ENCODE measurements around the gene APRT. TPM values are rescaled to one million over a fixed set of nuclear protein-coding genes. Genes with fewer than 3 reads are reported as not detected.

APRT gene
- total RNA-seq, 1 experiment from 2014 or later, result 311 TPM

DNA sequence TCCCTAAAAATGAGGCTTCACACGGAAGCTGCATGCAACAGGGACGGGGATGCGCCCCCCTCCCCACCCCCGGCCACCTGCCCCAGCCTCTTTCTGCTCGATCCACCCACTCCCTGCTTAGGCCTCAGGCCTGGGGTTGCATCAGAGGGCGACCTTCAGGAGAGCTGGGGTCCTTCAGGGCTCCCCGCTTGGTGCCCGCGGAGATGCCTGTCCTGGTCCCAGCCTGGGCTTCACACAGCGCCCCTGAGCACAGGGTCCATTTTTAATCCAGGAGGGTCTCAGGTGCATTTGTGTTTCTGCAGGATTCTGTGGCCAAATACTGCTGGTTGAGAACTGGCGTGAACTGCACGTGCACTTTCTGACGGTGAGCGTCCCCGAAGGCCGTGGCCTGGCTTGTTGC is 7.4 kb upstream of the APRT start:
- POLR2A ChIA-PET, result no interaction called here
- CTCF ChIA-PET, result no interaction called here
- DNase-seq (ENCODE audit: low read depth, low spot score) (no peak), ATAC-seq (no peak)
- BruUV-seq (replicated peaks), result no TSS peak
- Histone ChIP-seq H3K36me3 (ENCODE audit: control insufficient read depth in 1 of 2, insufficient read depth in 2 of 2, low read length in 2 of 2) (no peaks in the 10 kb centered on the region), H2AFZ (ENCODE audit: low read depth, low read length, poor library complexity, severe bottlenecking) (no peak overlapping the region), H3K27me3 (ENCODE audit: insufficient read depth, low read length) (no peaks in the 10 kb centered on the region), H3K4me2 (ENCODE audit: low read length) (no peak overlapping the region), H3K79me2 (ENCODE audit: insufficient read depth, low read length) (no peaks in the 10 kb centered on the region), H3K4me1 (ENCODE audit: control insufficient read depth in 1 of 2, insufficient read depth in 2 of 2, low read length in 2 of 2) (peaks cover 0 to 8% of the 10 kb centered on the region in 2 experiments; a peak in 1 of 4 replicates), H3K9me3 (ENCODE audit: control insufficient read depth in 1 of 2, insufficient read depth in 1 of 2, low read depth in 1 of 2, low read length in 2 of 2) (no peaks in the 10 kb centered on the region), H3K9ac (ENCODE audit: low read length) (no peak overlapping the region), H3K9me2 (ENCODE audit: insufficient read depth) (no peaks in the 10 kb centered on the region), H3K4me3 (replicated peaks in 1 of 2; ENCODE audit: low read depth in 1 of 2, low read length in 2 of 2) (no peak overlapping the region), H3K27ac (ENCODE audit: low read depth, low read length) (no peak overlapping the region), H4K20me1 (ENCODE audit: insufficient read depth) (no peaks in the 10 kb centered on the region)
- RAD21 ChIA-PET (ENCODE audit: low non-redundant PET in 1 of 2, low total read pairs in 2 of 2, uncharacterized antibody in 2 of 2, unreplicated experiment in 2 of 2), result no interaction called here
- intact Hi-C loops (cut with micrococcal nuclease), result loop anchor here (10.0 kb wide), 2 partner anchors 236 to 746 kb away; partner anchors contain the start of gene RPL13
- TF ChIP-seq, protein P1, sequence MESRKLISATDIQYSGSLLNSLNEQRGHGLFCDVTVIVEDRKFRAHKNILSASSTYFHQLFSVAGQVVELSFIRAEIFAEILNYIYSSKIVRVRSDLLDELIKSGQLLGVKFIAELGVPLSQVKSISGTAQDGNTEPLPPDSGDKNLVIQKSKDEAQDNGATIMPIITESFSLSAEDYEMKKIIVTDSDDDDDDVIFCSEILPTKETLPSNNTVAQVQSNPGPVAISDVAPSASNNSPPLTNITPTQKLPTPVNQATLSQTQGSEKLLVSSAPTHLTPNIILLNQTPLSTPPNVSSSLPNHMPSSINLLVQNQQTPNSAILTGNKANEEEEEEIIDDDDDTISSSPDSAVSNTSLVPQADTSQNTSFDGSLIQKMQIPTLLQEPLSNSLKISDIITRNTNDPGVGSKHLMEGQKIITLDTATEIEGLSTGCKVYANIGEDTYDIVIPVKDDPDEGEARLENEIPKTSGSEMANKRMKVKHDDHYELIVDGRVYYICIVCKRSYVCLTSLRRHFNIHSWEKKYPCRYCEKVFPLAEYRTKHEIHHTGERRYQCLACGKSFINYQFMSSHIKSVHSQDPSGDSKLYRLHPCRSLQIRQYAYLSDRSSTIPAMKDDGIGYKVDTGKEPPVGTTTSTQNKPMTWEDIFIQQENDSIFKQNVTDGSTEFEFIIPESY (IDR thresholded peaks at IDR 0.05; ENCODE audit: extremely low read depth, insufficient replicate concordance, low read length), result no peak
- TF ChIP-seq YY1 (IDR thresholded peaks at IDR 0.05; ENCODE audit: extremely low read depth, insufficient replicate concordance, low read depth, low read length) (no peak), FOSL1 (IDR thresholded peaks at IDR 0.05; ENCODE audit: low read depth) (no peak), EZH2phosphoT487 (IDR thresholded peaks at IDR 0.05; ENCODE audit: borderline replicate concordance) (no peak), EZH2 (IDR thresholded peaks at IDR 0.05) (no peak), POLR2A (IDR thresholded peaks at IDR 0.05; ENCODE audit: borderline replicate concordance, extremely low read depth, insufficient read depth, insufficient read length) (no peak), JUND (IDR thresholded peaks at IDR 0.05) (no peak), ZFX (IDR thresholded peaks at IDR 0.05) (no peak), EGR1 (IDR thresholded peaks at IDR 0.05; ENCODE audit: low read depth) (no peak), SP1 (IDR thresholded peaks at IDR 0.05; ENCODE audit: low read depth) (no peak), ZNF274 (IDR thresholded peaks at IDR 0.05; ENCODE audit: low read depth, low read length) (no peak), SRF (IDR thresholded peaks at IDR 0.05; ENCODE audit: low read depth) (no peak), CEBPB (IDR thresholded peaks at IDR 0.05; ENCODE audit: low read depth) (no peak), SIN3A (IDR thresholded peaks at IDR 0.05; ENCODE audit: low read depth) (no peak), POLR2AphosphoS5 (IDR thresholded peaks at IDR 0.05; ENCODE audit: low read depth, low read length) (no peak), CBX3 (IDR thresholded peaks at IDR 0.05; ENCODE audit: low read depth) (no peak)
- TF ChIP-seq, protein P2, sequence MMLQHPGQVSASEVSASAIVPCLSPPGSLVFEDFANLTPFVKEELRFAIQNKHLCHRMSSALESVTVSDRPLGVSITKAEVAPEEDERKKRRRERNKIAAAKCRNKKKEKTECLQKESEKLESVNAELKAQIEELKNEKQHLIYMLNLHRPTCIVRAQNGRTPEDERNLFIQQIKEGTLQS (IDR thresholded peaks at IDR 0.05), result no peak
- TF ChIP-seq, protein P3, sequence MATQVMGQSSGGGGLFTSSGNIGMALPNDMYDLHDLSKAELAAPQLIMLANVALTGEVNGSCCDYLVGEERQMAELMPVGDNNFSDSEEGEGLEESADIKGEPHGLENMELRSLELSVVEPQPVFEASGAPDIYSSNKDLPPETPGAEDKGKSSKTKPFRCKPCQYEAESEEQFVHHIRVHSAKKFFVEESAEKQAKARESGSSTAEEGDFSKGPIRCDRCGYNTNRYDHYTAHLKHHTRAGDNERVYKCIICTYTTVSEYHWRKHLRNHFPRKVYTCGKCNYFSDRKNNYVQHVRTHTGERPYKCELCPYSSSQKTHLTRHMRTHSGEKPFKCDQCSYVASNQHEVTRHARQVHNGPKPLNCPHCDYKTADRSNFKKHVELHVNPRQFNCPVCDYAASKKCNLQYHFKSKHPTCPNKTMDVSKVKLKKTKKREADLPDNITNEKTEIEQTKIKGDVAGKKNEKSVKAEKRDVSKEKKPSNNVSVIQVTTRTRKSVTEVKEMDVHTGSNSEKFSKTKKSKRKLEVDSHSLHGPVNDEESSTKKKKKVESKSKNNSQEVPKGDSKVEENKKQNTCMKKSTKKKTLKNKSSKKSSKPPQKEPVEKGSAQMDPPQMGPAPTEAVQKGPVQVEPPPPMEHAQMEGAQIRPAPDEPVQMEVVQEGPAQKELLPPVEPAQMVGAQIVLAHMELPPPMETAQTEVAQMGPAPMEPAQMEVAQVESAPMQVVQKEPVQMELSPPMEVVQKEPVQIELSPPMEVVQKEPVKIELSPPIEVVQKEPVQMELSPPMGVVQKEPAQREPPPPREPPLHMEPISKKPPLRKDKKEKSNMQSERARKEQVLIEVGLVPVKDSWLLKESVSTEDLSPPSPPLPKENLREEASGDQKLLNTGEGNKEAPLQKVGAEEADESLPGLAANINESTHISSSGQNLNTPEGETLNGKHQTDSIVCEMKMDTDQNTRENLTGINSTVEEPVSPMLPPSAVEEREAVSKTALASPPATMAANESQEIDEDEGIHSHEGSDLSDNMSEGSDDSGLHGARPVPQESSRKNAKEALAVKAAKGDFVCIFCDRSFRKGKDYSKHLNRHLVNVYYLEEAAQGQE (IDR thresholded peaks at IDR 0.05; ENCODE audit: low read depth), result no peak
